A673 (cell line): ENCODE results near the gene FOXF2. TPM values are rescaled to one million over a fixed set of nuclear protein-coding genes. Genes with fewer than 3 reads are reported as not detected.

Experiments used
- BruUV-seq: library from RNA; stranded (reverse); fragments of 400-500 nt; replicated peaks from 2 replicates; lab custom pipeline; 2021; lab: Mats Ljungman, UMichigan
- CTCF ChIA-PET: fragments of 300-600 bp; sonication (Branson Sonifier 250); formaldehyde crosslinking; loops from one replicate; lab custom pipeline; 2022; ENCODE audit warnings: antibody characterized with exemption; lab: Charles Lee
- POLR2A ChIA-PET: fragments of 300-600 bp; sonication (Branson Sonifier 250); formaldehyde crosslinking; loops from one replicate; lab custom pipeline; 2022; ENCODE audit warnings: antibody characterized with exemption; ENCODE audit not compliant: low non-redundant PET; lab: Charles Lee
- DNase-seq: peaks from one replicate; pipeline ENCODE4 v3.0.0-alpha.2; 2015; ENCODE audit warnings: low spot score
- H3K27ac ChIP-seq: fragments of 200-600 bp; sonication (generic); 2 replicates; pipeline ENCODE4 v1.5.1; 2016; ENCODE audit warnings: mixed run types, low read depth, mild to moderate bottlenecking, mixed read lengths, antibody characterized with exemption, low read length; ENCODE audit not compliant: poor library complexity, severe bottlenecking
- H3K27me3 ChIP-seq: fragments of 200-600 bp; sonication (generic); replicated peaks from 2 replicates; pipeline ENCODE4 v1.6.1; 2017; ENCODE audit warnings: mixed run types, low read depth, mild to moderate bottlenecking, mixed read lengths, antibody characterized with exemption, low read length; ENCODE audit not compliant: insufficient read depth, poor library complexity
- H3K36me3 ChIP-seq: fragments of 200-600 bp; sonication (generic); 2 replicates; pipeline ENCODE4 v1.6.1; 2016; ENCODE audit warnings: mixed run types, mild to moderate bottlenecking, mixed read lengths, antibody characterized with exemption, low read length; ENCODE audit not compliant: insufficient read depth, poor library complexity, severe bottlenecking
- H3K4me1 ChIP-seq: fragments of 200-600 bp; sonication (generic); 2 replicates; pipeline ENCODE4 v1.6.1; 2017; ENCODE audit warnings: mixed run types, mild to moderate bottlenecking, mixed read lengths, antibody characterized with exemption, low read length; ENCODE audit not compliant: insufficient read depth, poor library complexity, severe bottlenecking
- H3K4me3 ChIP-seq: fragments of 200-600 bp; sonication (generic); 2 replicates; pipeline ENCODE4 v1.5.1; 2016; ENCODE audit warnings: low read depth, mixed run types, mild to moderate bottlenecking, mixed read lengths, low read length; ENCODE audit not compliant: poor library complexity, severe bottlenecking
- H3K9me3 ChIP-seq: fragments of 200-600 bp; sonication (generic); 2 replicates; pipeline ENCODE4 v1.6.1; 2016; ENCODE audit warnings: mixed run types, low read depth, mild to moderate bottlenecking, mixed read lengths, antibody characterized with exemption, low read length; ENCODE audit not compliant: poor library complexity, severe bottlenecking
- CTCF ChIP-seq: fragments of 300-800, 200-600 bp; sonication (generic); conservative IDR thresholded peaks from 2 replicates; pipeline ENCODE4 v1.5.1; 2017; ENCODE audit warnings: low read depth, mild to moderate bottlenecking, antibody characterized with exemption, low read length, moderate library complexity, mixed read lengths
- EZH2 ChIP-seq: fragments of 200-600 bp; sonication (generic); IDR thresholded peaks from 2 replicates; pipeline ENCODE4 v1.6.1; 2017; ENCODE audit warnings: borderline replicate concordance, low read depth, mild to moderate bottlenecking, mixed read lengths, antibody characterized with exemption, low read length; ENCODE audit not compliant: poor library complexity, severe bottlenecking
- intact Hi-C: fragments of 100-400 bp; cut with micrococcal nuclease; formaldehyde crosslinking; loops from one replicate; pipeline ENCODE4 v1.10.0; 2022; ENCODE audit not compliant: unreplicated experiment
- total RNA-seq: library from RNA; stranded (reverse); gene quantifications from 2 replicates; pipeline ENCODE4 v1.2.3, GENCODE V29; 2021

FOXF2 gene
- total RNA-seq, 1 experiment from 2014 or later: 0.13 TPM

DNA sequence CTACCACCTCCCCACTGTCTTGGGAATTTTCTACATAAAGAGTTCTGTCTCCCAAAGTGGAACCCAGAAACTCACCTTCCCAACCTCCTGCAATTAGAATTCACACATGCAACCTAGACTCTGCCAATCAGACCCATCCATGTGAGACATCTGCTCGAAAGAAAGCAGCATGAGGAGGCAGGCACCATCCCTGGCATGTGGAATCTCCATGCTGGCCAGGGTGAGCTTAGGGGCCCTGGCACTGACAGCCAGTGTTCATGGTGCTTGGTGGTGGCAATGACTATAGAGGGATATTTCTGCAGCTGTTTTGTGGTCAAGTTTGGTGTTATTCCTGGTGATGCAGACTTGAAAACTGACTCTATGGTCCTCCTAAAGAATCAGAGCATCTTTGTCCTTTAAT, 17.4 kb upstream of the FOXF2 start:
- H3K27me3 ChIP-seq: peaks cover 82% of the 10 kb centered on the region
- no peak overlapping the region for H3K4me3 ChIP-seq
- CTCF ChIA-PET: no interaction called here
- no TSS peak for BruUV-seq
- TF ChIP-seq CTCF (no peak), EZH2 (no peak)
- no peak overlapping the region for H3K27ac ChIP-seq
- DNase-seq: no peak
- H3K9me3 ChIP-seq: no peaks in the 10 kb centered on the region
- intact Hi-C loops: no loop called here
- no peaks in the 10 kb centered on the region for H3K4me1 ChIP-seq
- POLR2A ChIA-PET: no interaction called here
- no peaks in the 10 kb centered on the region for H3K36me3 ChIP-seq

DNA sequence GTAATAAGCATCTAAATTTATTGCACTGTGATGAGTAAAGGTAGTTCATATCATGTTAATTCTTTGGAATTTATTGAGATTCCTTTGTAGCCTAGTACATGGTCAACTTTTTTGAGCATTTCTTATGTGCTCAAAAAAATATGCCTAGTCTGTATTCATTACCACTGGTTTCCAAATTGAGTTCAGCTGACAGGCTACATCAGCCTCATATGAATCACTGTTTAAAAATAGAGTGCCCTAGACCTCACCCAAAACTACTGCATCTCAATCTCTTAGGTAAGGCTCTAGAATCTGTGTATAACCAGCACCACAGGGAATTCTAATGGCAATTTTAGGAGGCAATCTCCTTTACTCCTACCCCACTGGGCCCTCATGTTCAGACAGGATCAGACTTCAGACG, 16.7 kb upstream of the FOXF2 start:
- TF ChIP-seq EZH2: no peak
- H3K4me1 ChIP-seq: no peaks in the 10 kb centered on the region
- no peaks in the 10 kb centered on the region for H3K9me3 ChIP-seq
- ChIA-PET CTCF (no interaction called here), POLR2A (no interaction called here)
- BruUV-seq: no TSS peak
- no peak overlapping the region for H3K27ac ChIP-seq
- H3K4me3 ChIP-seq: no peak overlapping the region
- DNase-seq: no peak
- H3K27me3 ChIP-seq: peaks cover 84% of the 10 kb centered on the region
- intact Hi-C loops: no loop called here
- H3K36me3 ChIP-seq: no peaks in the 10 kb centered on the region

DNA sequence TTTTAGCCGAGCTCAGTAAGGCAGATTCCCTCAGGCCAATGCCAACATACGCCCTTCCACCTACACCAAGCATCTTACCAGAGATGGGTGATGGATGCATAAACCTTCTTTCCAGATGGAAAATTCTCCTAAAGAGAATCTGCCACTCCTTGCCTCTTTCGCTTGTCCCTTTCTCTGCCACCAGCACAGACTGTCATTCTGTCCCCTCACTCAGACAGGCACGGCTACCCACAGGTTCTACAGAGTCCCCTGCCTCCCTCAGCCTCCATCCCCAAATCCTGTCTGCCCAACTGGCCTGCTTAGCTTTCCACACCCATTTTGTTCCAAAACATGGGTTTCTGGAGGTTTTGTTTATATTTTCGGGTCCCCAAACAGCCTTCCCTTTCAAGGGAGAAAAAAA, 12.7 kb upstream of the FOXF2 start:
- Histone ChIP-seq H3K27me3 (peaks cover 97% of the 10 kb centered on the region), H3K4me3 (no peak overlapping the region), H3K4me1 (no peaks in the 10 kb centered on the region), H3K9me3 (no peaks in the 10 kb centered on the region), H3K27ac (no peak overlapping the region), H3K36me3 (no peaks in the 10 kb centered on the region)
- intact Hi-C loops: no loop called here
- CTCF ChIA-PET: no interaction called here
- no peak for DNase-seq
- TF ChIP-seq CTCF: no peak
- TF ChIP-seq EZH2: no peak
- BruUV-seq: no TSS peak
- POLR2A ChIA-PET: no interaction called here

- Histone ChIP-seq H3K4me1 (no peaks in the 10 kb centered on the region), H3K27me3 (peaks cover 98% of the 10 kb centered on the region), H3K27ac (no peak overlapping the region), H3K4me3 (no peak overlapping the region), H3K36me3 (no peaks in the 10 kb centered on the region), H3K9me3 (no peaks in the 10 kb centered on the region)
- ChIA-PET POLR2A (no interaction called here), CTCF (no interaction called here)
- no peak for DNase-seq
- TF ChIP-seq EZH2: no peak
- TF ChIP-seq CTCF: no peak
- BruUV-seq: no TSS peak
- intact Hi-C loops: no loop called here
These were observed 11.8 kb upstream of the FOXF2 start for GRCh38 chr6:1377526-1377925.
